Measurements from ENCODE around the gene VAV3. TPM values are rescaled to one million over a fixed set of nuclear protein-coding genes. Genes with fewer than 3 reads are reported as not detected.
"Not testable (repeated sequence)": the region's sequence is repeated elsewhere in the genome, so short reads cannot be mapped to it uniquely, and the experiment has no call there.

Gene VAV3, protein sequence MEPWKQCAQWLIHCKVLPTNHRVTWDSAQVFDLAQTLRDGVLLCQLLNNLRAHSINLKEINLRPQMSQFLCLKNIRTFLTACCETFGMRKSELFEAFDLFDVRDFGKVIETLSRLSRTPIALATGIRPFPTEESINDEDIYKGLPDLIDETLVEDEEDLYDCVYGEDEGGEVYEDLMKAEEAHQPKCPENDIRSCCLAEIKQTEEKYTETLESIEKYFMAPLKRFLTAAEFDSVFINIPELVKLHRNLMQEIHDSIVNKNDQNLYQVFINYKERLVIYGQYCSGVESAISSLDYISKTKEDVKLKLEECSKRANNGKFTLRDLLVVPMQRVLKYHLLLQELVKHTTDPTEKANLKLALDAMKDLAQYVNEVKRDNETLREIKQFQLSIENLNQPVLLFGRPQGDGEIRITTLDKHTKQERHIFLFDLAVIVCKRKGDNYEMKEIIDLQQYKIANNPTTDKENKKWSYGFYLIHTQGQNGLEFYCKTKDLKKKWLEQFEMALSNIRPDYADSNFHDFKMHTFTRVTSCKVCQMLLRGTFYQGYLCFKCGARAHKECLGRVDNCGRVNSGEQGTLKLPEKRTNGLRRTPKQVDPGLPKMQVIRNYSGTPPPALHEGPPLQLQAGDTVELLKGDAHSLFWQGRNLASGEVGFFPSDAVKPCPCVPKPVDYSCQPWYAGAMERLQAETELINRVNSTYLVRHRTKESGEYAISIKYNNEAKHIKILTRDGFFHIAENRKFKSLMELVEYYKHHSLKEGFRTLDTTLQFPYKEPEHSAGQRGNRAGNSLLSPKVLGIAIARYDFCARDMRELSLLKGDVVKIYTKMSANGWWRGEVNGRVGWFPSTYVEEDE
- 1 to 10 TPM; 1.2 to 1.3 TPM for total RNA-seq

- ChIA-PET CTCF (interaction anchor here (0.9 to 1.9 kb wide), 4 partner anchors 11 to 681 kb away, joined by 3 to 5 read pairs (median 4); no protein-coding TSS in a partner anchor), POLR2A (no interaction called here)
- peak within 1 kb of the TSS; percentile 79 for H3K27ac Mint-ChIP-seq
- peaks cover 5% of the 10 kb centered on the region for H3K27me3 Mint-ChIP-seq
- peaks cover 32% of the 10 kb centered on the region for H3K4me1 Mint-ChIP-seq
- H3K9me3 Mint-ChIP-seq, result no peaks in the 10 kb centered on the region
- H3K4me3 Mint-ChIP-seq, result peak within 1 kb of the TSS; percentile 83
- H3K36me3 Mint-ChIP-seq (ENCODE audit: low read depth), result no peaks in the 10 kb centered on the region
- peak; percentile 46 for DNase-seq
Measured at GRCh38 chr1:107965110-107965991, at the start of gene VAV3. Gene VAV3 (minus strand): TSS chr1:107965180. CDS start chr1:107964869, 311 bp downstream.

- no peak for DNase-seq
- Mint-ChIP-seq H3K27me3 (no peaks in the 10 kb centered on the region), H3K27ac (no peak overlapping the region), H3K4me1 (no peaks in the 10 kb centered on the region), H3K9me3 (peaks cover 3% of the 10 kb centered on the region), H3K36me3 (ENCODE audit: low read depth) (no peaks in the 10 kb centered on the region), H3K4me3 (no peak overlapping the region)
- ChIA-PET CTCF (no interaction called here), POLR2A (no interaction called here)
Measured at GRCh38 chr1:108012553-108012952, 47.6 kb upstream of the VAV3 start.

GRCh38 chr1:108011295-108011694 is 46.3 kb upstream of the VAV3 start:
- POLR2A ChIA-PET, result no interaction called here
- DNase-seq, result no peak
- no peaks in the 10 kb centered on the region for H3K27me3 Mint-ChIP-seq
- no peaks in the 10 kb centered on the region for H3K36me3 Mint-ChIP-seq (ENCODE audit: low read depth)
- H3K4me1 Mint-ChIP-seq, result no peaks in the 10 kb centered on the region
- H3K27ac Mint-ChIP-seq, result no peak overlapping the region
- CTCF ChIA-PET, result no interaction called here
- no peak overlapping the region for H3K4me3 Mint-ChIP-seq
- H3K9me3 Mint-ChIP-seq, result peaks cover 3% of the 10 kb centered on the region

- no peak for DNase-seq
- H3K4me3 Mint-ChIP-seq, result no peak overlapping the region
- POLR2A ChIA-PET, result no interaction called here
- no peak overlapping the region for H3K27ac Mint-ChIP-seq
- no peaks in the 10 kb centered on the region for H3K36me3 Mint-ChIP-seq (ENCODE audit: low read depth)
- no peaks in the 10 kb centered on the region for H3K4me1 Mint-ChIP-seq
- no peaks in the 10 kb centered on the region for H3K27me3 Mint-ChIP-seq
- peaks cover 4% of the 10 kb centered on the region for H3K9me3 Mint-ChIP-seq
- CTCF ChIA-PET, result interaction anchor here (1.3 kb wide), 1 partner anchor 228 kb away, joined by 3 read pairs; no protein-coding TSS in a partner anchor
Measured at GRCh38 chr1:108010581-108010980, 45.6 kb upstream of the VAV3 start.

DNA sequence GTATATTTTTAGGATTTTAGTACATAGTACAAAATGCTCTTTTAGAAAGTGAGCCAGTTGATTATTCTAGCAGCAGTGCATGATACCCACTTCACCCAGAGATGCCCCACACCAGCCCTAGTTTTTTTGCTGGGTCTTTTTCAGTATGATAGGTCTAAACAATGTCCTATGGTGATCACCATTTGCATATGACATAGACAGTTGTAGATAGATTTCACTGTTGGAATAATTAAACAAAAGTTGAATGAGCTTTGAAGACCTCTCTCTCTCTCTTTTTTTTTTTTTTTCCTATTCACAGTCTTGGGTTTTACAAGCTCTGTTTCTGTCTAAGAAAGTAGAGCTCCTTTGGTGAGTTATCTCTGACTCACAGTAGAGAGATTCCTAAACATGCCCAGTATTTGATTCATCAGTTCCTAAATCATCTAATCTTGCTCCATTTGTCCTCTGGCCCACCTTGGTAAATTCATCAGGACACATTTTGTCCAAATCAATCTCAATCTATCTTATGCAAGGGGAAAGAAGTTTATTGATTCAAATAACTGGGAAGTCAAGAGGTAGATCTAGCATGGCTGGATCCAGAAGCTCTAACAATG is 44.7 kb upstream of the VAV3 start:
- Mint-ChIP-seq H3K27me3 (no peaks in the 10 kb centered on the region), H3K4me1 (no peaks in the 10 kb centered on the region), H3K27ac (no peak overlapping the region), H3K36me3 (ENCODE audit: low read depth) (no peaks in the 10 kb centered on the region), H3K4me3 (no peak overlapping the region), H3K9me3 (peaks cover 8% of the 10 kb centered on the region)
- no peak for DNase-seq
- CTCF ChIA-PET, result interaction anchor here (0.6 to 1.3 kb wide), 2 partner anchors 227 to 1372 kb away, joined by 3 read pairs; no protein-coding TSS in a partner anchor
- POLR2A ChIA-PET, result no interaction called here

DNA sequence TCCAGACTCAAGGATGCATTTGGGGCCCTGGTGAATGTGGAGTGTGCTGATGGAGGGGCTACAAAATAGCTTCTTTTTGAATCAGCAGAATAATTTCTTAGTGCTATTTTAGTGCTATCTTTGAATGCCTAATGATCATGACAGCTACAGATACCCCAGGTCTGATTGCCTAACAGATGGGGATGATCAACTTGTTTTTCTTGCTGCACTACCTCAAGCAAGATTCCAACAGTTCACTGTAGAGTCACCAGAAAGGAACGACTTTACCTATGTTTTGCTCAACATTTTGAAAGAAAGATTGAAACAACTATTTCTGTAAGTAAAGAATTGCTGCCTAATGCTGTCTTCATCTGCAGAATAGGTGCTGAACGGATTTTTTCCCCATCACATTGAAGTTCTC is 42.6 kb upstream of the VAV3 start:
- H3K4me3 Mint-ChIP-seq, result no peak overlapping the region
- POLR2A ChIA-PET, result no interaction called here
- no peak for DNase-seq
- CTCF ChIA-PET, result no interaction called here
- H3K9me3 Mint-ChIP-seq, result peaks cover 4% of the 10 kb centered on the region
- H3K27ac Mint-ChIP-seq, result no peak overlapping the region
- H3K27me3 Mint-ChIP-seq, result no peaks in the 10 kb centered on the region
- H3K36me3 Mint-ChIP-seq (ENCODE audit: low read depth), result no peaks in the 10 kb centered on the region
- no peaks in the 10 kb centered on the region for H3K4me1 Mint-ChIP-seq

DNA sequence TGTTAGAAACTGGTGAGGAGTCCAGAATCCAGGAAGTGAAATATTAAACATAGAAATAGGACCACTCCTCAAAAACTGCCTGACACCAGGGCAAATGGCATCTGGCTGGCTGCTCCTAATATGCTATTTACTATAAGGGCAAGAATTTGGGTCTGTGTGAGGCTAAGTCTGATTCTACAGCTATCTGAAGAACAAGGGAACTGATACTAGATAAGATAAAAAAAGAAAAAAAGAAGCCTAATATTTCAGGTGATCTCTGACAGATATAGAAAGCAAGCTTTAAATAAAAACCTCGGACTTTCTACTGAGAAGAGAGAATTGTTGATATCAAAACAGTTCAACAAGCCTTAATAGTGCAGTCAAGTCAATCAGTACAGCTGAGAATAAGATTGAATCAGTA is 42.1 kb upstream of the VAV3 start:
- H3K27ac Mint-ChIP-seq, result no peak overlapping the region
- no peaks in the 10 kb centered on the region for H3K27me3 Mint-ChIP-seq
- ChIA-PET POLR2A (no interaction called here), CTCF (no interaction called here)
- DNase-seq, result no peak
- H3K4me1 Mint-ChIP-seq, result no peaks in the 10 kb centered on the region
- H3K9me3 Mint-ChIP-seq, result peaks cover 4% of the 10 kb centered on the region
- no peak overlapping the region for H3K4me3 Mint-ChIP-seq
- no peaks in the 10 kb centered on the region for H3K36me3 Mint-ChIP-seq (ENCODE audit: low read depth)

DNA sequence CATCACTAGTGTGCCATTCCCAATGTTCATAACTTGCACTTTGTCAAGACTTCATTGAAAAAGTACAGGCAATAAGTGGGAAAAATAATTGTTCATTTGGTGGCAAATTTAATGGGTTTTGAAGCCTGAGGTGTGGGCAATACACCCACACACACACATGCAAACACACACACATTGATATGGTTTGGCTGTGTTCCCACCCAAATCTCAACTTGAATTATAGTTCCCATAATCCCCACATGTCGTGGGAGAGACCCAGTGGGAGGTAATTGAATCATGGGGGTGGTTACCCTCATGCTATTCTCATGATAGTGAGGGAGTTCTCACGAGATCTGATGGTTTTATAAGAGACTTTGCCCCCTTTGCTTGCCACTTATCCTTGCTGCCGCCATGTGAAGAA is 39.9 kb upstream of the VAV3 start:
- H3K9me3 Mint-ChIP-seq; H3K27me3 Mint-ChIP-seq; H3K27ac Mint-ChIP-seq; H3K4me1 Mint-ChIP-seq; CTCF ChIA-PET; DNase-seq; H3K4me3 Mint-ChIP-seq; POLR2A ChIA-PET; H3K36me3 Mint-ChIP-seq (ENCODE audit: low read depth): not testable (repeated sequence)

GRCh38 chr1:108000620-108001111 is 35.7 kb upstream of the VAV3 start:
- Mint-ChIP-seq H3K27me3 (no peaks in the 10 kb centered on the region), H3K9me3 (peaks cover 4% of the 10 kb centered on the region), H3K4me3 (no peak overlapping the region), H3K36me3 (ENCODE audit: low read depth) (no peaks in the 10 kb centered on the region), H3K4me1 (no peaks in the 10 kb centered on the region), H3K27ac (no peak overlapping the region)
- POLR2A ChIA-PET, result no interaction called here
- CTCF ChIA-PET, result no interaction called here
- DNase-seq, result no peak

- no peak overlapping the region for H3K27ac Mint-ChIP-seq
- no peak for DNase-seq
- H3K36me3 Mint-ChIP-seq (ENCODE audit: low read depth), result no peaks in the 10 kb centered on the region
- H3K27me3 Mint-ChIP-seq, result no peaks in the 10 kb centered on the region
- POLR2A ChIA-PET, result no interaction called here
- no peaks in the 10 kb centered on the region for H3K4me1 Mint-ChIP-seq
- CTCF ChIA-PET, result no interaction called here
- no peak overlapping the region for H3K4me3 Mint-ChIP-seq
- peaks cover under 1% of the 10 kb centered on the region for H3K9me3 Mint-ChIP-seq
Measured at GRCh38 chr1:108000184-108000583, 35.2 kb upstream of the VAV3 start.

- Mint-ChIP-seq H3K9me3 (no peaks in the 10 kb centered on the region), H3K4me1 (no peaks in the 10 kb centered on the region), H3K27me3 (no peaks in the 10 kb centered on the region), H3K4me3 (no peak overlapping the region), H3K36me3 (ENCODE audit: low read depth) (no peaks in the 10 kb centered on the region), H3K27ac (no peak overlapping the region)
- CTCF ChIA-PET, result interaction anchor here (0.7 kb wide), 1 partner anchor 10 kb away, joined by 3 read pairs; no protein-coding TSS in a partner anchor
- POLR2A ChIA-PET, result no interaction called here
- DNase-seq, result no peak
Measured at GRCh38 chr1:107997866-107998265, 32.9 kb upstream of the VAV3 start.

- ChIA-PET CTCF (no interaction called here), POLR2A (no interaction called here)
- H3K27me3 Mint-ChIP-seq, result no peaks in the 10 kb centered on the region
- no peaks in the 10 kb centered on the region for H3K9me3 Mint-ChIP-seq
- DNase-seq, result no peak
- H3K36me3 Mint-ChIP-seq (ENCODE audit: low read depth), result no peaks in the 10 kb centered on the region
- H3K4me1 Mint-ChIP-seq, result no peaks in the 10 kb centered on the region
- H3K27ac Mint-ChIP-seq, result no peak overlapping the region
- no peak overlapping the region for H3K4me3 Mint-ChIP-seq
Measured at GRCh38 chr1:107993920-107994319, 28.9 kb upstream of the VAV3 start.
